C4-2B (cell line): ENCODE results near the gene PPHLN1.

ENCODE experiments used
- CTCF ChIP-seq: fragments of 450-650 bp; conservative IDR thresholded peaks from 2 replicates; pipeline ENCODE4 v1.5.1; 2017; ENCODE audit warnings: mild to moderate bottlenecking
- ZFX ChIP-seq: fragments of 450-650 bp; IDR thresholded peaks from 2 replicates; pipeline ENCODE4 v1.6.1; 2017

DNA sequence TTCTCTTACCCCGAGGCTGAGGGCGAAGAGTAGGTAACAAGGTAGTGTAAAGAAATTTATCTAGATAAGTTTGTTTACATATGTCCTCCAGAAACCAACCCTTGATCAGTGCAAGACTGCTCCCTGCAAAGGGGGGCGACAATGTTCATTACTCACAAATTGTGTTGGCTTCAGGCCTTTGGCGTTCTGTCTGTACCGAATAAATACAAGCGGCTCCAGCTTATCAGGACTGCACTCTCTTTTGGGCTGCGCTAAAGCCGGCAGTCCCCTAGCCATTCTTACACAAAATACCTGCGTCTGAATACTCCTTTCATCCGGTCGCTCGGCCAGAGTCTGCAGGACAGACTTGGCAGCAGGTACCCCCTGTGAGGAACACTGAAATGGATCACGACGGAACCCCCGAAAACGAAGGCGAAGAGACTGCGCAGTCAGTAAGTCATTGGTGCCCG is 116.4 kb downstream of the PPHLN1 start:
- no peak for TF ChIP-seq CTCF
- TF ChIP-seq ZFX, result no peak
